Measurements from ENCODE around the gene IRF4.
A peak's percentile ranks its signal among the peaks of the same experiment; 100 is the strongest.

Gene IRF4

GRCh38 chr6:353642-354614 lies 37.6 kb upstream of the IRF4 start:
- no peak for DNase-seq (ENCODE audit: low read depth)

- DNase-seq (ENCODE audit: low read depth): no peak
Observed at GRCh38 chr6:354631-355280, 36.8 kb upstream of the IRF4 start.

- no peak for DNase-seq (ENCODE audit: low read depth)
Observed at GRCh38 chr6:355373-356208, 36.0 kb upstream of the IRF4 start.

GRCh38 chr6:356828-357251 lies 34.7 kb upstream of the IRF4 start:
- peak; percentile 9 for DNase-seq (ENCODE audit: low read depth)

- DNase-seq (ENCODE audit: low read depth): no peak
Observed at GRCh38 chr6:357261-357790, 34.2 kb upstream of the IRF4 start.

GRCh38 chr6:357791-358341 lies 33.7 kb upstream of the IRF4 start:
- no peak for DNase-seq (ENCODE audit: low read depth)

- no peak for DNase-seq (ENCODE audit: low read depth)
Observed at GRCh38 chr6:358432-358831, 33.1 kb upstream of the IRF4 start.

GRCh38 chr6:358847-359246 lies 32.7 kb upstream of the IRF4 start:
- no peak for DNase-seq (ENCODE audit: low read depth)

- no peak for DNase-seq (ENCODE audit: low read depth)
Observed at GRCh38 chr6:359261-360035, 32.1 kb upstream of the IRF4 start.

GRCh38 chr6:360349-360748 lies 31.2 kb upstream of the IRF4 start:
- no peak for DNase-seq (ENCODE audit: low read depth)

- no peak for DNase-seq (ENCODE audit: low read depth)
Observed at GRCh38 chr6:360764-361373, 30.7 kb upstream of the IRF4 start.

GRCh38 chr6:361411-362132 lies 30.0 kb upstream of the IRF4 start:
- no peak for DNase-seq (ENCODE audit: low read depth)

- no peak for DNase-seq (ENCODE audit: low read depth)
Observed at GRCh38 chr6:362231-362923, 29.2 kb upstream of the IRF4 start.

- DNase-seq (ENCODE audit: low read depth): no peak
Observed at GRCh38 chr6:362924-363249, 28.7 kb upstream of the IRF4 start.

GRCh38 chr6:363291-363690 lies 28.3 kb upstream of the IRF4 start:
- DNase-seq (ENCODE audit: low read depth): no peak

GRCh38 chr6:363909-364308 lies 27.6 kb upstream of the IRF4 start:
- no peak for DNase-seq (ENCODE audit: low read depth)

GRCh38 chr6:364609-365540 lies 26.7 kb upstream of the IRF4 start:
- no peak for DNase-seq (ENCODE audit: low read depth)

GRCh38 chr6:365835-366234 lies 25.7 kb upstream of the IRF4 start:
- DNase-seq (ENCODE audit: low read depth): no peak
